DMS153 (cell line): ENCODE measurements around the gene PSMD13.
A peak's percentile ranks its signal among the peaks of the same experiment; 100 is the strongest.
"Not testable (repeated sequence)": the region's sequence is repeated elsewhere in the genome, so short reads cannot be mapped to it uniquely, and the experiment has no call there.

Source experiments
- DNase-seq: peaks from one replicate; lab custom pipeline; 2025; lab: John Stamatoyannopoulos, UW

The PSMD13 gene

DNA sequence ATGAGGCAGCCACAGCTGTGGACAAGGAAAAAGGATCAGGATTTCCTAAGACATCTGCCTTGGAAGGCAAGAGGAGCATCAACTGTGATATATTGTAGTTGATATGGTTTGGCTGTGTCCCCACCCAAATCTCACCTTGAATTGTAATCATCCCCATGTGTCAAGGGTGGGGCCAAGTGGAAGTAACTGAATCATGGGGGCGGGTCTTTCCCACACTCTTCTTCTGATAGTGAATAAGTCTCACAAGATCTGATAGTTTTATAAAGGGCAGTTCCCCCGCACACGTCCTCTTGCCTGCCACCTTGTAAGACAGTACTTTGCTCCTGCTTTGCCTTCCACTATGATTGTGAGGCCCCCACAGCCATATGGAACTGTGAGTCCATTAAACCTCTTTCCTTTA is 19.1 kb upstream of the PSMD13 start:
- DNase-seq, result no peak

DNA sequence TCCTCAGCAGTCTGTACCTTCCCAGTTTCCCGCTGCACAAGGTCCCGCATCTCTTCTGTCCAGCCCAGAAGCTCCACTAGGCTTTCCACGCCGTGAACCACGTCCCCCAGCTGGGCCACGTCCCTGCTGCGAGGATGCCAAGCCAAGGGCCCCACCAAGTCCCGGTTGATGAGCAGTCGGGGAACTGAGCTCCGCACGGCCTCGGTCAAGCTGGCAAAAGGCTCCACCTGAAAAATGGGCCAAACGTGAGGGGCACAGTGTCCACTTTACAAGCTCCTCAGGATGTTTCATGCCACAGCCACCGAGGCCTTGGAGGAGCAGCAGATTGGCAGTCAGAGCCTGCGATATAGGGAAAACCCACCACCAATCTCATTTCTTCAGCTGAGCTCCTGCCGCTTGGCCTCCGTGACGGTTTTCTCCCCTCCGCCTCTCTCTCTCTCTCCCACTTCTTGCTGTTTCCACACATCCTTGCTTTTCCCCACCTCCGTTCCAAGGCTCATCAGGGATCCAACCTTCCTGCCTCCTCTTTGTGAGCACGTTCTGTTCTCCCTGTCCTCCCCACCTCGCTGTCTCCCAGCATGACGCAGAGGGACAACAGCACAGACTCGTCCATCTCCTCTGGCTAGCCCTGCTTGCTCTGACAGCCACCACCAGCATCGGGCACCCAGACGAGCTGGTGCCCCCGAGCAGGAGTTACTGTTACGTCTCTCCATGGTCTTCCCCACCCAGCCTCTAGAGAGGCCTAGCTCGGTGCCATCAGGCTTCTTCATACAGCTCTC is 17.8 kb upstream of the PSMD13 start:
- no peak for DNase-seq

DNA sequence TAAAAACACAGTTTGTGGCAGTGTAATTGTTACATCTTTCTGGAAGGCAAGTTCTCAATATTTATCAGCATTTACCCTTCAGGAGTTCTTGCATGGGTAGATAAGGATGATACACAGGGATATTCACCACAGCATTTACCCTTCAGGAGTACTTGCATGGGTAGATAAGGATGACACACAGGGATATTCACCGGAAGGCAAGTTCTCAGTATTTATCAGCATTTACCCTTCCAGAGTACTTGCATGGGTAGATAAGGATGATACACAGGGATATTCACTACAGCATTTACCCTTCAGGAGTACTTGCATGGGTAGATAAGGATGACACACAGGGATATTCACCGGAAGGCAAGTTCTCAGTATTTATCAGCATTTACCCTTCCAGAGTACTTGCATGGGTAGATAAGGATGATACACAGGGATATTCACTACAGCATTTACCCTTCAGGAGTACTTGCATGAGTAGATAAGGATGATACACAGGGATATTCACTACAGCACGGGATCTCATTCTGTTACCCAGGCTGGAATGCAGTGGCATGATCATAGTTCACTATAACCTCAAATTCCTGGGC is 16.0 kb upstream of the PSMD13 start:
- DNase-seq, result not testable (repeated sequence)

- no peak for DNase-seq
Observed at GRCh38 chr11:221539-221938, 15.2 kb upstream of the PSMD13 start.

- DNase-seq, result no peak
Observed at GRCh38 chr11:221998-222789, 14.6 kb upstream of the PSMD13 start.

DNA sequence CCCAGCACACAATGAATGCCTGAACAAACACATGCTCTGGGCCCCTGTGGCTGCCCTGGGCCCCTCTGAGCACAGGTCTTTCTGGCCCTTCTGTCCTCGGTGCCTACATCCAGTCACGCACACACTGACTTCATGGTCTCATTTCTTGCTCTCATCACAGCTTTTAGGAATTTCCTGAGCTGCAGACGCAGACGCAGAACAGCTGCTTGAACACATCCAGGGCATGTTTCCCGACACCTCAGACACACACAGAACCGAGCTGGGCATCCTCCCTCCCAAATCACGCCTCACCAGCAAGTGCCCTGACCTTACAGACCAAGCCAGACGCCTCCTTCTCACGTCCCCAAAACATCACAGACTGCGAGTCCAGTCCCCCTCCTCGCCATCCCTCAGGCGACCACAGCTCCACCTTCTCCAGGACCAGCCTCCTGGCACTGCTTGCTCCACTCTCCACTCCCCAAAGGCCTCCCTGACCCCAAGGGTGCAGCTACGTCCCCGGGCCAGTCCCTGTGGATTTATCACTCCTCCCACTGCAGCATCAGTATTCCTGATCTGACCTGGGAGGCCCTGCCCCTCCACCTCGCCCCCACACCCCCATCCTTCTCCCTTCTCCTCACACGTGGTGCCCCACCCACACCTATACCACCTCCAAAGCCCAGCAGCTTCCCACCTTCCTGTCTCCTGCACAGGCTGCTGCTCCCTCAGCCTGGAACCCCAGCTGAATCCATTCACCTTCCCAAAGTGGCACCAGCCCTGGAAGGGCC is 13.6 kb upstream of the PSMD13 start:
- no peak for DNase-seq

DNA sequence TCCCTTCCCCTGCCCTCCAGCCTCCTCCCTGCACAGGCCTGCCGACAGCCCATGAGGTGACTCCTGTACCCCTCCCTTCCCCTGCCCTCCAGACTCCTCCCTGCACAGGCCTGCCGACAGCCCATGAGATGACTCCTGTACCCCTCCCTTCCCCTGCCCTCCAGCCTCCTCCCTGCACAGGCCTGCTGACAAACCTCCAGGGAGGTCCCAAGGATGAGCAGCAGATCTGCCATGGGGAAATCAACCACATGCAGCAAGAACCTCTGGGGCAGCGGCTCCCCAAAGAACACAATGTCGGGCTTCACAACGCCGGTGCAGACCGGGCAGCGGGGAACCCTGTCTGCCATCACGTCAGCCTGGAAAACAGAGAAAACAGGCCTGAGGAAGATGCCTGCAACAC is 12.9 kb upstream of the PSMD13 start:
- no peak for DNase-seq

GRCh38 chr11:224424-224823 is 12.4 kb upstream of the PSMD13 start:
- DNase-seq, result no peak

GRCh38 chr11:225734-226453 is 10.9 kb upstream of the PSMD13 start:
- DNase-seq, result no peak

DNA sequence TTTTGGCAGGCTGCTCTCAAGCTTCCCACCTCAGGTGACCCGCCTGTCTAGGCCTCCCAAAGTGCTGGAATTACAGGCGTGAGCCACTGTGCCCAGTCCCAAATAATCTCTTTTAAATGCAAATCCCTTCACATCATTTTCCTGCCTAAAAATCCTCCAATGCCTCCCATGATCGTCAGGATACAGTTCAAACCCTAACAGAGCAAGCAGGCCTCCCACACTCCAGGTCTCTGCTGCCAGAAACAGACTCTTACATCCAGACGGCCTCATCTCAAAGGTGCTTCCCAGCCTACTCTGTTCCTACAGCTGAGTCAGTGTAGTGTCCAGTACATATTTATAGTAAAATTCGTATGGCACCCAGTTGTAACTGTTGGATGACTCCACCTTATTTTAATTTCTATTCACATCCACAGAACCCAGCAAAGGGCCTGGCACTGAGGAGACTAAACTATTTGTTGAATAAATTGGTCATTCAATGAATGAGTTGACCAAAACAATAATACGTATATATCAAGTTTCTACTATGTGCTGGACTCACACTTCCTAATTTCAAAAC is 8.9 kb upstream of the PSMD13 start:
- DNase-seq, result no peak

GRCh38 chr11:230431-230830 is 6.3 kb upstream of the PSMD13 start:
- DNase-seq, result no peak

- DNase-seq, result no peak
Observed at GRCh38 chr11:232783-233565, 3.8 kb upstream of the PSMD13 start.

DNA sequence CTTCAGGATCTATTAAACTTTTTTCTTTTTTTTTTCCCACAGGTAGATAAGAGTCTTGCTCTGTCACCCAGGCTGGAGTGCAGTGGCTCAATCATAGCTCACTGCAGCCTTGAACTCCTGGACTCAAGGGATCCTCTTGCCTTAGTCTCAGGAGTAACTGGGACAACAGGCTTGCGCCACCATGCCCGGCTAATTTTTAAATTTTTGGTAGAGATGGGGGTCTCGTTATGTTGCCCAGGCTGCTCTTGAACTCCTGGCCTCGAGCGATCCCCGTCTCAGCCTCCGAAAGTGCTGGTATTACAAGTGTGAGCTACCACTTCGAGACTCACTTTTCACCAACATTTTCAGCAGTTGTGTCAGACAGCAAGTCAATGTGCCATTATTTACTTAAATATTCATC is 1.6 kb upstream of the PSMD13 start:
- DNase-seq, result no peak

DNA sequence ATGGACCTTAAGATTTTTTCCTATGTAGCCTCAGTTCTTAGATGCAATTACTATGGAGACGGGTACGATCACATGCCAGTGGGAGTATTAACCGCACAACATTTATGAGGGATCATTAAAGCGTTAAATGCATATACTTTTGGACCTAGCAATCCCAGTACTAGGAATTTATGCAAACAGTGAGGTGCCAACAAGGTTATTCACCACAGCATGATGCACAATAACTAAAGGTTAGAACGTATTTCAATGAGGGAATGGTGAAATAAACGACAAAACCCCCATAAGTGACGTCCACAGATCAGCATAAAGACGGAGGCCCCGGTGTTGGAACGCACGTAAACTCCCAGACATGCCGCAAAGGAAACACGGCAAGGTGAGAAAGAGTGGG is 1.2 kb upstream of the PSMD13 start:
- DNase-seq, result no peak

- DNase-seq, result peak; percentile 68
Observed at GRCh38 chr11:235997-236773, 591 bp upstream of the PSMD13 start, which contains the start of gene SIRT3. Gene SIRT3, minus strand, starts transcription at chr11:236342. Its CDS starts 14 bp downstream, at chr11:236328.

DNA sequence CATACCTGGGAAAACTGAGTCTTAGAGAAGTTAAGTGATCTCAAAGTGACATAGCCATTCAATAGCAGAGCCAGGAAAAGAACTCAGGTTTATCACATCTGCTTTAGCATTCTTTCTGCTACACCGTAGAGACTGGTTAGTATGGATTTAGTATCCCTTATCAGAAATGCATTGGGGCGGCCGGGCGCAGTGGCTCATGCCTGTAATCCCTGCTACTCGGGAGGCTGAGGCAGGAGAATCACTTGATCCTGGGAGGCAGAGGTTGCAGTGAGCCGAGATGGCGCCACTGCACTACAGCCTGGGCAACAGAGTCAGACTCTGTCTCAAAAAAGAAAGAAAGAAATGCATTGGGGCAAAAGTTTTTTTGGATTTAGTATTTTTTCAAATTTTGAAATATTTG is 1.6 kb downstream of the PSMD13 start:
- DNase-seq, result not testable (repeated sequence)

- no peak for DNase-seq
Observed at GRCh38 chr11:240315-240714, 3.5 kb downstream of the PSMD13 start.

DNA sequence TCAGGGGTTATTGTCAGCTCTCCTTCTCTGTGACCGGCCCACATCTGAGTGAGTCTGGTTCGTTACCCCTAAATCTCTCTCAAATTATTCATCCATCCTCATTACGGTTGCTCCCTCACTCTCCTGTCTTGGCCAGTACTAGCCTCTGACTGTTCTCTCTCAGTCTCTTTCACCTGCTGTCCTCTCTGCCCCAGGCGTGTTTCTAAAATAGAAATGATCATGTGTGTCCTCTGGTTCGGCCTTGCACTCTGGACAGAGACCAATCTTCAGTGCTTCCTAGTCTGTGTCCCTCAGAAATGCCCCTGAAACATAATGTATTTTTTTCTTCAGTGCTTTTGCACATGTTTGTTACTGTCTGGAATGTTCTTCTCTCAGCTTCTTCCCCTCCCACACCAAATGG is 4.9 kb downstream of the PSMD13 start:
- no peak for DNase-seq

GRCh38 chr11:244376-244775 is 7.6 kb downstream of the PSMD13 start:
- no peak for DNase-seq

- no peak for DNase-seq
Observed at GRCh38 chr11:249062-249461, 12.3 kb downstream of the PSMD13 start.
